Measurements from ENCODE around the gene CWC25.

CWC25 gene

GRCh38 chr17:38783227-38783626 lies 41.9 kb downstream of the CWC25 start:
- DNase-seq, result no peak

GRCh38 chr17:38779965-38780752 lies 45.0 kb downstream of the CWC25 start:
- DNase-seq, result no peak

- no peak for DNase-seq
Measured at GRCh38 chr17:38777641-38778250, 47.4 kb downstream of the CWC25 start.

GRCh38 chr17:38773258-38773657 lies 51.9 kb downstream of the CWC25 start:
- DNase-seq, result no peak

GRCh38 chr17:38768417-38768816 lies 56.7 kb downstream of the CWC25 start:
- DNase-seq, result no peak

- DNase-seq, result no peak
Measured at GRCh38 chr17:38766341-38766740, 58.8 kb downstream of the CWC25 start.

GRCh38 chr17:38762231-38762630 lies 62.9 kb downstream of the CWC25 start:
- DNase-seq, result no peak

- peak; percentile 57 for DNase-seq
Measured at GRCh38 chr17:38761612-38762011, 63.5 kb downstream of the CWC25 start.

- no peak for DNase-seq
Measured at GRCh38 chr17:38753071-38753506, 72.0 kb downstream of the CWC25 start.

- peak; percentile 100 for DNase-seq
Measured at GRCh38 chr17:38752308-38753070, 72.6 kb downstream of the CWC25 start, which contains the start of gene PSMB3. Gene PSMB3, plus strand, starts transcription at chr17:38752741. Its CDS starts 86 bp downstream, at chr17:38752827.

- peak; percentile 92 for DNase-seq
Measured at GRCh38 chr17:38751808-38752307, 73.3 kb downstream of the CWC25 start.

GRCh38 chr17:38751144-38751807 lies 73.8 kb downstream of the CWC25 start:
- peak; percentile 80 for DNase-seq
